Heart right ventricle (tissue), 16 donors: ENCODE data around the gene NUDT16L1. TPM values are rescaled to one million over a fixed set of nuclear protein-coding genes. Genes with fewer than 3 reads are reported as not detected.

Experiments used
- ATAC-seq, 8 donors: fragments of 200-7000 bp; cut with Tn5 transposase; one replicate each; pipeline ENCODE4 v1.9.1; 2020; ENCODE audit warnings: mild to moderate bottlenecking in 8 of 8, moderate library complexity in 8 of 8, moderate number of reproducible peaks in 1 of 8
- DNase-seq, 2 donors: peaks; one replicate each; pipeline ENCODE4 v3.0.0-alpha.2; 2020
- H3K27ac ChIP-seq, 10 donors: fragments of 200-600 bp; sonication (generic) in 2 of 10; one replicate each; pipeline versions ENCODE4 v1.5.0 to v1.8.0; 2020 to 2022; ENCODE audit warnings: mild to moderate bottlenecking in 3 of 10
- H3K27me3 ChIP-seq, 7 donors: fragments of 200-600 bp; one replicate each; pipeline ENCODE4 v1.8.0; 2021 to 2022; ENCODE audit warnings: mild to moderate bottlenecking in 2 of 7
- H3K36me3 ChIP-seq, 9 donors: fragments of 200-600 bp; sonication (generic) in 1 of 9; one replicate each; pipeline versions ENCODE4 v1.5.0 to v1.8.0; 2020 to 2022; ENCODE audit warnings: mild to moderate bottlenecking in 2 of 9
- H3K4me1 ChIP-seq, 9 donors: fragments of 200-600 bp; sonication (generic) in 1 of 9; one replicate each; pipeline versions ENCODE4 v1.5.0 to v1.8.0; 2020 to 2022; ENCODE audit warnings: mild to moderate bottlenecking in 4 of 9
- H3K4me3 ChIP-seq, 10 donors: fragments of 200-600 bp; sonication (generic) in 2 of 10; one replicate each; pipeline versions ENCODE4 v1.5.0 to v1.8.0; 2020 to 2022; ENCODE audit warnings: mild to moderate bottlenecking in 7 of 10, moderate library complexity in 2 of 10
- H3K9me3 ChIP-seq, 11 donors: fragments of 200-600 bp in 10 of 11; sonication (generic) in 2 of 11; one replicate each; pipeline versions ENCODE4 v1.5.0 to v1.8.0; 2013 to 2022; ENCODE audit warnings: mild to moderate bottlenecking in 2 of 11, control low read depth in 1 of 11, moderate library complexity in 1 of 11
- WGBS, 2 donors: extraction: QIAGEN DNeasy Blood & Tissue Kit; methylation state at CpG; one replicate each; pipeline ENCODE4 v1.1.7; 2013; ENCODE audit warnings: inconsistent platforms in 1 of 2; 5-methylcytosine and 5-hydroxymethylcytosine counted together
- intact Hi-C, 10 donors: fragments of 100-400 bp; cut with DNase I; formaldehyde crosslinking; loops; one replicate each; pipeline versions ENCODE4 v1.11.1 to v1.14.2; 2022
- polyA plus RNA-seq, 2 donors: library from polyadenylated mRNA; stranded (reverse); fragments of 200-250 nt; gene quantifications; one replicate each; pipeline ENCODE4 v1.2.3, GENCODE V29; 2013
- total RNA-seq, 10 donors: library from RNA; stranded (reverse); fragmentation: NEBNext Ultra II Directional in 3 of 10; extraction: Animal tissue kit (Norgen Biotek cat#: 25700) in 3 of 10; gene quantifications; one replicate each; pipeline versions ENCODE4 v1.2.1 to v1.2.4, GENCODE V29; 2021 to 2023
- TF ChIP-seq, protein P1 (sequence below), 9 donors: fragments of 200-600 bp; sonication (generic) in 2 of 9; IDR thresholded peaks; one replicate each; pipeline versions ENCODE4 v1.5.0 to v1.8.0; 2021 to 2022; ENCODE audit warnings: antibody characterized with exemption in 9 of 9, mild to moderate bottlenecking in 5 of 9, moderate library complexity in 1 of 9
- donor health status: Arrhythmogenic right ventricular cardiomyopathy.
- donor health status: ischemic (EF 13 %, LVEDD 7.1; RV severe dilation, severe dysfunction).
- donor health status: healthy with polysubstance abuse.
- donor health status: DM: no; HTN: yes; CAD: no.
- donor health status: DM: no; HTN: no; CAD: no.
- donor health status: ischemic (EF 25% LVEDD 6.9; RV normal size, moderate dysfunction).
- donor health status: ischemic (EF 25% LVEDD 5.7; RV mildly dilated, moderate dysfunction).
- donor health status: healthy.
- donor health status: DM: yes; HTN: yes; CAD: no.
- donor health status: Ischemic cardiomyopathy.
- donor health status: ischemic (EF 35%, LVEDD 5.7; RV mildly dilated, moderate dysfunction).
- donor health status: nonischemic (EF 11% LVEDD 7.7; RV severe dilation, severe dysfunction).
- donor health status: DM: yes; HTN: yes; CAD: no.
- donor health status: PGD.
- donor health status: ischemic (EF 29% LVEDD 5.4; RV normal size, mild dysfunction).
- donor health status: nonischemic (EF 23%, LVEDD 6.1; RV moderate dilation, normal function).

The NUDT16L1 gene
- total and polyA plus RNA-seq, 12 donors: 25.4 to 65.7 (median 47.0) TPM

DNA sequence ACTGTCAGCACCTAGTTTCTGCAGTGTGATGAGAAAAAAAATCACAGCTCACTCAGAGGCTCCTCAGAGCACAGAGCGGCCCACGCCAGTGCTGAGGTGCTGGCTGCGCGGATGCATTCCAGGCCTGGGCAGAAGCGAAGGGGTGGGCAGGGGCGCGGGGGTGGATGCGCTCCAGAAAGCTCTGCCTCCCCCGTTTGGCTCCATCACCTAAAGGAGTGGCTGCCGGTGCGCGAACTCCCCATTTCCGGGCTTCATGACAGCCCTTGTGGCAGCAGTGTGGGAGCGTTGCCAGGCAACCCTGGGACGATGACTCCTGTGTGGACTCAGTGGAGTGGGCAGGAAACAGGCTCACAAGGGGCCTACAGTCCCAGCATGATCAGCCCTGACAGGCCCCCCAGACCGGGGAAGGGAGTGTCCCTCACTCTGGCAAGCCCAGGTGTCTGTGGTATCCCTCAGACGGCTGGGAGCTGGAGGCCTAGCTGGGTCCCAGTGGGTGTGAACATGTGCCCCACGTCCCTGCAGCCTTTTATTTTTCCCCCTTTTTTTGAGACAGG lies 32.8 kb upstream of the NUDT16L1 start:
- Histone ChIP-seq H3K4me3 (no peak overlapping the region), H3K27ac (peak overlapping the region in 3 of 10 donors; percentile 13 to 68 (median 51)), H3K4me1 (peaks cover 6 to 52% (median 24%) of the 10 kb centered on the region in 9 donors), H3K27me3 (no peaks in the 10 kb centered on the region), H3K9me3 (no peaks in the 10 kb centered on the region), H3K36me3 (peaks cover 0 to 77% (median 10%) of the 10 kb centered on the region in 9 donors)
- ATAC-seq (peak; percentile 35 to 67 (median 42)), DNase-seq (peak; percentile 55 to 69)
- 28 to 30% methylated on average over 18 of the region's 18 CpGs for WGBS, 2 donors
- intact Hi-C loops: no loop called here
- TF ChIP-seq, protein P1, sequence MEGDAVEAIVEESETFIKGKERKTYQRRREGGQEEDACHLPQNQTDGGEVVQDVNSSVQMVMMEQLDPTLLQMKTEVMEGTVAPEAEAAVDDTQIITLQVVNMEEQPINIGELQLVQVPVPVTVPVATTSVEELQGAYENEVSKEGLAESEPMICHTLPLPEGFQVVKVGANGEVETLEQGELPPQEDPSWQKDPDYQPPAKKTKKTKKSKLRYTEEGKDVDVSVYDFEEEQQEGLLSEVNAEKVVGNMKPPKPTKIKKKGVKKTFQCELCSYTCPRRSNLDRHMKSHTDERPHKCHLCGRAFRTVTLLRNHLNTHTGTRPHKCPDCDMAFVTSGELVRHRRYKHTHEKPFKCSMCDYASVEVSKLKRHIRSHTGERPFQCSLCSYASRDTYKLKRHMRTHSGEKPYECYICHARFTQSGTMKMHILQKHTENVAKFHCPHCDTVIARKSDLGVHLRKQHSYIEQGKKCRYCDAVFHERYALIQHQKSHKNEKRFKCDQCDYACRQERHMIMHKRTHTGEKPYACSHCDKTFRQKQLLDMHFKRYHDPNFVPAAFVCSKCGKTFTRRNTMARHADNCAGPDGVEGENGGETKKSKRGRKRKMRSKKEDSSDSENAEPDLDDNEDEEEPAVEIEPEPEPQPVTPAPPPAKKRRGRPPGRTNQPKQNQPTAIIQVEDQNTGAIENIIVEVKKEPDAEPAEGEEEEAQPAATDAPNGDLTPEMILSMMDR (IDR thresholded peaks at IDR 0.05): no peak

DNA sequence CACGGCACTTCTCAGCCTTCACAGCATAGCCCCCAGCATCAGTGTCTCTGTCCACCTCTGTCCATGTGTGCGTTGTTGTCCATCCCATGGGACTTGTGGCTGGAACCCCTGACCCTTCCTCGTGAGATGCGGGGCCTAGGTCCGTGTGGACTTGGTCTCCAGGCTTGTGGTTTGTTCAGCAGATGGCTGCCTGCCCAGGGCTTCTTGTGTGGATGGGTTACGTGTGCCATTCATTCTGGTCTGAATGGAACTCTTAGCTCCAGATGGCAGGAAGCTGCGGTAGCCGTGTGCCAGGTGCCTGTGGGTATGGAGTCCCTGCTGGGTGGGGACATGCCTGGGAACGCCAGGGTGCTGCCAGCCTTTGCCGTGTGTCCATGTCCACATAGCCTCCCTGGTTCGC lies 31.7 kb upstream of the NUDT16L1 start:
- Histone ChIP-seq H3K4me3 (no peak overlapping the region), H3K9me3 (no peaks in the 10 kb centered on the region), H3K27me3 (no peaks in the 10 kb centered on the region), H3K4me1 (peaks cover 6 to 52% (median 24%) of the 10 kb centered on the region in 9 donors), H3K27ac (no peak overlapping the region), H3K36me3 (peaks cover 0 to 77% (median 13%) of the 10 kb centered on the region in 9 donors)
- no peak for ATAC-seq
- 75 to 78% methylated on average over 11 of the region's 11 CpGs for WGBS, 2 donors
- DNase-seq: no peak
- intact Hi-C loops: no loop called here
- TF ChIP-seq, protein P1 (IDR thresholded peaks at IDR 0.05): no peak

GRCh38 chr16:4663465-4663776 lies 29.9 kb upstream of the NUDT16L1 start:
- intact Hi-C loops: no loop called here
- no peaks in the 10 kb centered on the region for H3K27me3 ChIP-seq
- H3K27ac ChIP-seq: peak overlapping the region in 4 of 10 donors; percentile 22 to 83 (median 43)
- peaks cover 6 to 52% (median 24%) of the 10 kb centered on the region in 9 donors for H3K4me1 ChIP-seq
- ATAC-seq (no peak), DNase-seq (no peak)
- H3K9me3 ChIP-seq: no peaks in the 10 kb centered on the region
- WGBS, 2 donors: 78 to 80% methylated on average over 5 of the region's 5 CpGs
- no peak overlapping the region for H3K4me3 ChIP-seq
- TF ChIP-seq, protein P1 (IDR thresholded peaks at IDR 0.05): no peak
- H3K36me3 ChIP-seq: peaks cover 0 to 77% (median 21%) of the 10 kb centered on the region in 9 donors

GRCh38 chr16:4663777-4664465 lies 29.4 kb upstream of the NUDT16L1 start:
- TF ChIP-seq, protein P1 (IDR thresholded peaks at IDR 0.05): no peak
- H3K27me3 ChIP-seq: no peaks in the 10 kb centered on the region
- H3K27ac ChIP-seq: peak overlapping the region in 5 of 10 donors; percentile 13 to 83 (median 37)
- intact Hi-C loops: no loop called here
- 65 to 73% methylated on average over 25 of the region's 25 CpGs for WGBS, 2 donors
- H3K36me3 ChIP-seq: peaks cover 0 to 77% (median 24%) of the 10 kb centered on the region in 9 donors
- H3K4me3 ChIP-seq: no peak overlapping the region
- H3K9me3 ChIP-seq: no peaks in the 10 kb centered on the region
- ATAC-seq: peak in 7 of 8 donors; percentile 12 to 66 (median 29)
- peaks cover 6 to 52% (median 24%) of the 10 kb centered on the region in 9 donors for H3K4me1 ChIP-seq
- DNase-seq: peak in 1 of 2 donors; percentile 61
